HG02642 (cell line): ENCODE results near the gene SEC61B.
"Not testable (repeated sequence)": the region's sequence is repeated elsewhere in the genome, so short reads cannot be mapped to it uniquely, and the experiment has no call there.

Experiments
- ATAC-seq: cut with Tn5 transposase; IDR thresholded peaks from one replicate; pipeline ENCODE4 v1.9.1; 2021; ENCODE audit warnings: mild to moderate bottlenecking; ENCODE audit not compliant: unreplicated experiment, poor library complexity

Gene SEC61B

DNA sequence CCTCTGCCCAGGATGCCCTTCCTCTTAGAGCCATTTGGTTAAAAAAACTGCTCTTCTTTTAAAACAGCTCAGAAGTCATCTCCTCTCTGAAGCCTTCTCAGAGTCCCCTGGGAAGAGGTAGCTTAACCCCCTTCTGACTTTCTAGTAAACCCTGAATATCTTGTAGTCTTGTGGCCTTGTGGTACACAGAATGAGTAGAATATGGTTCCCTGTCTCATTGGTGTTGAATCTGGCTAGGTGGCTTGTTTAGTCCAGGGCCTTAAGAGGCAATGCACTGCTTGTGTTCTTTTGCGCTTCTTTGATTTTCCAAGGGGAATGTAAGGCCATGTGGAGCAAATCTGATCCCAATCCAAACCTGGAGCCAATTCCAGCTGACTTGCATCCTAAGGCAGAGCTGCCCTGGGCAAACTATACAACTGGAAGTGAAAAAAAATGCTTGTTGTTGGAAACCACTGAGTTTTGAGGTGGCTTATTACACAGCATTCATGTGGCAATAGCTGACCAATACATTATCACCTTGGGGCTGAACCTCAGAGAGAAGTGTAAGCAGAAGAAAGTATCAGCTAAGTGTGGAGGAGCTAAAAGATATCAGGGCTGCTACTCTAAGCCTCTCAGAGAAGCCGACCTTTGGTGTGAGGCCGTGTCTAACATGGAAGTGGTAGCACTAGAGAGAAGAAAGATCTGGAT lies 31.3 kb upstream of the SEC61B start:
- ATAC-seq, result no peak

DNA sequence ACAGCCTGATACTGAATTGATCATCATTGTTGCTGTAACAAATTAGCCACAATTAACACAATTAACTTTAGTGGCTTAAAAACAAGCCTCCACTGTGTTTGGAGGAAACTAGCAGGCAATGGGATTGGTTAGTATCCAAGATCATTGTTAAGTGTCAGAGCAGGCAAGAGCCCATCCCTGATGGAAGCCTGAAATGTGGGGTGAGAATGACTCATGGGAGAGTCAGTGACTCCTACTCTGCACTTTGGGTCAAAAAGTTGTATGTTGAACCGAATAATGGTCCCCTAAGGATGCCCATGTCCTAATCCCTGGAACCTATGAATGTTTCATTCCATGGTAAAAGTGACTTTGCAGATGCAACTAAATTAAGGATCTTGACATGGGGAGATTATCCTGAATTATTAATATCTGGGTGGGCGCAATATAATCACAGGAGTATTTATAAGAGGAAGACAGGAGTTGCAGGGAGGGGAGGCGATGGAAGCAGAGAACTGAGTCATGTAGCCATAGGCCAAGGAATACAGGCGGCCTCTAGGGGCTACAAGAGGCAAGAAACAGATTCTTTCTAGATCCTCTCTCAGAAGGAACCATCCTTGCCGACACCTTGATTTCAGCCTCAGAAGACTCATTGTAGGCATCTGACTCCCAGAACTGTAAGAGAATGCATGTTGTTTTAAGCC lies 29.2 kb upstream of the SEC61B start:
- ATAC-seq, result no peak

DNA sequence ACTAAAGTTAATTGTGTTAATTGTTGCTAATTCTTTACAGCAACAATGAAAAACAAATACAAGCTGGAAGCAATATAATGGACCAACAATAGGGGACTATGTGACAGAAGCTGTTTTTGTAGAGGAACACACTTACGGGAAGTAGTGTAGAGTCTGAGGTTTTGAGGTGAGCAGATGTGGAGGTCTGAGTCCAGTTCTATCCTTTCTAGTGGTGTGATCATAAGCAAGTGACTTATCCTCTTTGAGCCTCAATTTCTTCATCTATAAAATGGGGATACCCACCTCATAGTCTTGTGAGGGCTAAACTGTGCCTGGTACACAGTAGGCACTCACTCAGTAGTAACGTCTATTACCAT lies 28.6 kb upstream of the SEC61B start:
- ATAC-seq, result no peak

DNA sequence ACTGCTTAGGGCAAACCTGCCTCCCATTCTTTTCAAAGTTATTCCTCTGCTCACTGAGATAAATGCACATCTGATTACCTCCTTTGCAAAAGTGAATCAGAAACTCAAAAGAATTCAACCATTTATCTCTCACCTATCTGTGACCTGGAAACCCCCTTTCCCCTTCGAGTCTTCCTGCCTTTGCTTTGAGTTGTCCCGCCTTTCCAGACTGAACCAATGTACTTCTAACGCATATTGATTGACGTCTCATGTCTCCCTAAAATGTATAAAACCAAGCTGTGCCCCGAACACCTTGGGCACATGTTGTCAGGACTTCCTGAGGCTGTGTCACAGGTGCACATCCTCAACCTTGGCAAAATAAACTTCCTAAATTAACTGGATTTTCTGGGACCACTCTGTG lies 25.6 kb upstream of the SEC61B start:
- ATAC-seq, result not testable (repeated sequence)

DNA sequence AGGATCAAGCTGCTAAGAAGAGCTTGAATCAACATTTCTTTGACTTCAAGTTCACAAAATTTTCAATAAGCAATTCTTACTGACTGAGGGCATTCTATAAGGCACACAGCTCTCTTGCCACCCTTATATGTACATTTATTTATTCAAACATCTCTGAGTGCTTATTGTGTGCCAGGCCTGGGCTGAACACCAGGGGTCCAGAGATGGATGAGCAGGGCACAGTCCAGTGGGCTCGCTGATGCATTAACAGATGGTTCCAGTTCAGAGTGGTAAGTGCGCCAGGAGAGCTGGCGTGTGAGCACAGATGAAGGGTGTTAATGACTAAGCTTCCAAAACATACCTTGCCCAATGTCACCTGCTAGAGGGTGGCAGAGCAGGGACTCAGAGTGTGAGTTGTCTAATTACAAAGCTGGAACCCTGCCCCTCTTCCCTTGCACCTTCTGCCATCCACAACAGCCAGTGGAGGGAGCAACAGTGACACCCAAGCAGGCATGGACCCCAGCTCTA lies 24.9 kb upstream of the SEC61B start:
- ATAC-seq, result no peak

DNA sequence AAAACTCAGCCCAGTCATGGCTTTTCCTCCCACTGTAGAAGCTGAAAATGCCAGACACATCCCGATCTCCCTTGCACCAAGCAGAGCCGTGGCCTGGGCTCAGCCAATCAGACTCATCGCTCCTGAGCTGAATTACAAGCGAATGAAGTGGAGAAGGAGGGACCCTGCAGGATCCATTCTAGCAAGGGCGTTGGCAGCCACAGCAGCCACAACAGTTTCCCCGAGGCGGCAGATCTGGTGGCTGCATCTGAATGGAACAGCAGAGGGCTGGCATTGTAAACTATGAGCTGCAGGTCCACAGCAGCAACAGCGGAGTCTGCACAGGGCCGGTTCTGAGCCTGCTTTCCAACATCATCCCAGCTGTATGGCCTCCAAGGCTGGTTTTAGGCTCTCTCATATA lies 24.1 kb upstream of the SEC61B start:
- ATAC-seq, result no peak

DNA sequence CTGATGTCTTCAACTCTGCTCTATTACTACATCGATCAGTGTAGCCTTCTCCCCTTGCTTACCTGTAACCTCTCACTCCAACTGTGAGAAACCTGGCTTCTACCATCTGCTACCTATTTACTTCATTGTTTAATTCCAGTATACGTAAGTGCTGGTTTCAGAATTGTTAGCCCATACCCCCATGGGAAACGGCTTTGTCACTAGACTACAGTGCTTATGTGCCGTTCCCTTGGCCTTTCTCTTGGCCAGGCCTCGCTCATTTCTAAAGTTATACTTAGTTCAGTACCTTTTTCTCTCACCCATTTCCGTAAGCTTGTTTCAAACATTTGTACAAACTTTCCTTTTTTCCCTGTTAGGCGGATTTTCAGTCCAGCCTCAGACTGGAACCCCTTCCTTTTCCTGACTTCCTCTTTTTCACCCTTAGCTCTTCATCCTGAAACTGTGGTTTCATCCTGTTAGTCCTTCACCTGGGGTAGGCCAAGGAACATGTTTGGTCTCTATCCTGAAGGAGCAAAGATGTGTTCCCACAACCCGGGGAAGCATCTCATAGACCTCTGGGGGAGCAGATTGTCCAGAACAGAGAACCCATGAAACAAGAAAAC lies 22.0 kb upstream of the SEC61B start:
- ATAC-seq, result no peak

DNA sequence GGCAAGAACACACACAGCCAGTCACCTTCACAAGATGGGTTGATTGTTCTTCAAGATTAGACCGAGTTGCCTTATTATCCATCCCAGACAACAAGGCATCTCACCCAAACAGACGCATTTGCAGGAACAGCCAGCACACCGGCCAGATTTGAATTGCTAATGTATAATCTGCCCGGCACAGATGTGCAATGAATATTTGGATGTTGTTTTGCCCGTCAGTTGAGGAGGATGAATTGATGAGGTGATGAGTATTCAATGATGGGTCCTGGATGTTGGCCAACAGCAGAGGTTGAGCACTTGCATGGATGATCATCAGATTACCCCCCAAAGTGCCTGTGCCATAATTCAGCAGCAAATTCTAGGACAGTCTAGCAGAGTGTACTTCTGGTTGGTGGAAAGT lies 20.5 kb upstream of the SEC61B start:
- ATAC-seq, result no peak

DNA sequence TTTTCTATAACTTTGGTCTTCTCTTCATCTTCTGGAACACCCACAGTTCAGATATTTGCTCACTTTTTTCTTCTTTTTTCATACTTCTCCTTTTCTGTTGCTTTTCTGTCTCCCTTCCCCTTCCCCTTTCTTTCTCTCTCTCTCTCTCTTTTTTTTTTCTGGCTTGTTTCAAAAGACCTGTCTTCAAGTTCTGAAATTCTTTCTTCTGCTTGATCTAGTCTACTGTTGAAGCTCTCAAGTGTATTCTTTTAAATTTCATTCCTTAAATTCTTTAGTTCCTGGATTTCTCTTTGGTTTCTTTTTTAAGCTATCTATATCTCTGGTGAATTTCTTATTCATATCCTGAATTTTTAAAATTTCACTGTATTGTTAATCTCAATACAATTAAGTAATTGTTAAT lies 11.5 kb upstream of the SEC61B start:
- no peak for ATAC-seq

DNA sequence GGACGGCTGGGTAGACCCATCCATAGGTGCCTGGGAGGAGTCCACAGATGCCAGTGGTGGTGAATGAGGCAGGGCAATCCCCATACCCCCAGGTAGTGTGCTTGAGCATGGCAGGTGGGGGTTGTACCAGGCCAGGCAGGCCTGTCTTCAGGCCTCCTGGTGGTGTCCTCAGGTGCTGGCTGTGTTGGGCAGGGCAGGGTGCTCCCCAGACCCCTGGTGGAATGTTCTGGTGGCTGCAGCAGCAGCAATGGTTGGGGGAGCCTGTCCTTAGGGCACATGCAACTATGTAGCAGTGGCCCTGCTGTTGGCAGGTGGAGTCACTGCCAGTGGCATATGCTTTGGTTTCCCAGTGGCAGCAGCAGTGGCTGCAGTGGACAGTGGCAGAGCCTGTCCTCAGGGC lies 10.3 kb upstream of the SEC61B start:
- no peak for ATAC-seq

DNA sequence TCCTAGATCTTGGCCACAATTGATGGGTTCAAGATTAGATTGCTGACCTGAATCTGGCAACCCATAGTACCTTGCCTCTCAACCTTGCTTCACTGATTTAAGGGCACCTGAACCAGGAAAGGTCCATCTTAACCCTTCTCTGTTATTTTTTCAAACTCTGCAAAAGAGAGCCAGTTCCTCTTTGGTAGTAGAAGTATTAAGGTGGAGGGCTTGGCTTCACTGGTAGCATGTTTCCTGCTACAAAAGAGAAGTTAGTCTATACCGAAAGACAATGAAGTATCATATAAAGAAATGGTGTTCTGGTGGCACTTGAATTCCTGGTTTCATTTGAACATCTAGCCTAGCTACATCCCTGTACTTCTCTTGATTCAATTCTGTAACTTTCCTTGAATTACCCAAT lies 8.9 kb upstream of the SEC61B start:
- no peak for ATAC-seq

DNA sequence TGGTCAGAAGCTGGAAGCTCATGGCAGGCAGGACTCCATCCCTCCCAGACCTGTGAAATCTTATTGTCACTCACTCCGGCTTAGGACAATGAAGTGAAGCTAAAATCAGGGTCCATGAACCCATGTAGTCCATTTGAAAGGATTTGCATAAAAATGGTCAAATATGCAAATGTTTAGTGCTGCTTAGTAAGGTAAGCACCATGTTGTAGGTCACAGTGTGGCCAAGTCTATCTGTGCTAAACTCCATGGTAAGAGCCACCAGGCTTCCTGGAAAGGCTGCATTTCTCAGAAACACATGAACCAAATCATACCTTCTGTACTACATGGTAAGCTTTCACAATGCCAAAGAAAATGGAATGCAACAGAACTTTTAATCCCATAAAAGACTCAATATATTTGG lies 6.0 kb upstream of the SEC61B start:
- no peak for ATAC-seq

DNA sequence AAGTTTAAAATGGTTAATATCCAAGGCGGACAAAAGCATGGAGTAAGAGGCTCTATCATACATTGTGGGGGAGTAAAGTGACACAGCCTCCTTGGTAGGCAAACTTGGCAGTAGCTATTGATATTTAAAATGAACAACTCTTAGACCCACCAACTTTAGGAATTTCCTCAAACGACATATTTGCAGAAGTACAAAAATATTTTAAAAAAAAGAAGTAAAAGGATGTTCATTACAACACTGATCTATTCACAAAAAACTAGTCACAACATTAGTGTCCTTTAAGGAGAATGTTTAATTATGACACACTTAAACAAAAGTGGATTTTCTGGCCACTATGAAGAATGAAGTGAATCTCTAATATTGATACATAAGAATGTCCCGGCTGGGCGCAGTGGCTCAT lies 2.1 kb upstream of the SEC61B start:
- no peak for ATAC-seq

DNA sequence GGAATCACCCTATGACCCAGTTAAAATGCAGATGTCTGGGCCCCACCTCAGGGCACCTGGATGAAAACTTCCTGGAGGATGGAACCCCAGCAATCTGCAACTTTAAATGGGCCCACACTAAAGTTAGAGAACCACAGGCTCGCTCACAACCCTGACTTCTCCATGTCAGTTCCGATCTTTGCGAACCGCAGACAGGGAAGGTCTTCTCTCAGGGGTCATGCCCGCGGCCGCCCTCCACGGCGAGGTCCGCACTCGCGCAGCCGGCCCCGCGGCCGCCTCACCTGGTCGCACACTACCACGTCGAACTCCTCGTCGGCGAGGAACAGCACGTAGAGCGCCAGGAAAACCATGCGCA lies 839 bp upstream of the SEC61B start:
- no peak for ATAC-seq

DNA sequence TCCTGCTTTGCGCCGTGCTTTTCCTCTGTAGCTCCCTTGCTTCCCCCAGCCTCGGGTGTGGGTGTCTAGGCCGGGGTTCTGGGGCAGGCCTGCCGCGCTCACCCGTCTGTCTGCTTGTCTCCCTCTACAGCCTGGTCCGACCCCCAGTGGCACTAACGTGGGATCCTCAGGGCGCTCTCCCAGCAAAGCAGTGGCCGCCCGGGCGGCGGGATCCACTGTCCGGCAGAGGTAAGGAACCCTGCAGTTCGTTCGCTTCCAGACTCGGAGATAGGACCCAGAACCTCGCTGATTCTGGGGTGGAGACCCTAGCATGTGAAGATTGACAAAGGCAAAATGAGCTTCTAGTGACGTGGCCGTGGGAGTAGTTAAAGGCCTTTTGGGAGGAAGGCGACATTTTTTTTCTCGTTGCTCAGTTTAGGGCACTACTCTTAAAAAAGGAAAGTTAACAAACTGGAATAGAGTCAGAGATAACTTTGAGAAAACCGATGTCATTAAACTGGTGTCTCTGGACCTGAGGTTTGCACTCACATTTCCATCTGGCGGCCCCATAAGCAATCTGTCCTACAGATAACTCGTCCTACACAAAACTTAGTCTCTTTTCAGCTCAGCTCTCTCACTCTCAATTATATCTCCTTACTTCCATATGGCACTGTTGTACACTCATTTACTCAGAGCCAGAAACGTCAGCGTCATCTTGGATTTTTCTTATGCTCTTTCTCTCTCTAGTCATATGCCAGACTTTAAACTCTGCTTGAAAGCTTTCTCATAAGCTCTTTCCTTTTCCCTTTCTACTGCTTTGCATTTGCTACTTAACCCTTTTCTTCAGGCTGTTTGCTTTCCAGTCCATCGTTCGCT lies 561 bp downstream of the SEC61B start:
- peak; percentile 29 for ATAC-seq

DNA sequence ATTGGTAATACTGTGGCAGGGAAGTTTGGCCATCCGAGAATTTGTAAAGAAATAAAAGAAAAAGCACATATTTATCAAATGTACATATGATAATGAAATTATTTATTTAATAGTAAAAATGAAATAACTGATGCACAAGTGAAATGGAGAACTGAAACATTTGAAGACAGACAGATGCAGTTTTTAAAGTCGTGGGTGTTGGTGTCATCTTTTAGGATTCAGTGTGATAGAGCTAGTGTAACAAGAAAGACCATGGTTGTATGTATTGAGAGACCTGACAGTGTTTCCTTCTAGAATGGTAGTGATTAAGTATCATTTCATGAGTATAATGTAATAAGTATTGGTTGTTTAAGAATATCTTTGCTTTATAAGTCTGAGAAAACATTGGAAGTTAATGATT lies 2.4 kb downstream of the SEC61B start:
- no peak for ATAC-seq

DNA sequence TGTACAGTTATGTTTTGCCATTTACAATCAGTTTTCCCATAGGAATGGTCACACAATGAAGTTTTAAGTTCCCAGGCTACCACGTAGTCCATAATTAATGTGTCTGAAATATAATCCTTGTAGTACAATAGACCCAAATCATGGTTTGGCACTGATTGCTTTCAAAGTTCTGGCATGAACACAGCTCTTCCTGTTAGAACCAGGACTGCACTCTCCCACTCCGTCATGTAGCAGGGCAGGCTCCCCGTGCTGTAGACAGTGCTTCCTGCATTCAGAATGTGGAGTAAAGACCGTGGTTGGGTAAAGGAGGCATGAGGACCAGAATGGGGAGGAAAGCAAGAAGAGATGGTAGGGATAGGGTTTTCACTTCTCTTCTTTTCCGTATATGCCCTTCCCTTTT lies 4.0 kb downstream of the SEC61B start:
- ATAC-seq, result no peak

DNA sequence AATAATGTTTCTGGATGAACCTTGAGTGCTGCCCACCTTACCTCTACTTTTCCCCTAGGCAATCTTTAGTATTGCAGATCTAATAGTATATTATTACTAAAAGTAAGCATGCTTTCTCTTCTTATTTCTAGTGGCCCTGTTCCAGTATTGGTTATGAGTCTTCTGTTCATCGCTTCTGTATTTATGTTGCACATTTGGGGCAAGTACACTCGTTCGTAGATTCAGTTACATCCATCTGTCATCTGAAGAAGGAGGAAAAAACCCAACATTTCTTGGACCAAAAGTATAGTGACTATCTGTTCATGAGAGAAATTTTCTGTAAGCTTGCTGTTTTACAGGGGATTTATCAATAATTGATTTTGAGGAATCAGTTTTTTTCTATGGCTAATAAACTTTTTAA lies 8.1 kb downstream of the SEC61B start:
- no peak for ATAC-seq

DNA sequence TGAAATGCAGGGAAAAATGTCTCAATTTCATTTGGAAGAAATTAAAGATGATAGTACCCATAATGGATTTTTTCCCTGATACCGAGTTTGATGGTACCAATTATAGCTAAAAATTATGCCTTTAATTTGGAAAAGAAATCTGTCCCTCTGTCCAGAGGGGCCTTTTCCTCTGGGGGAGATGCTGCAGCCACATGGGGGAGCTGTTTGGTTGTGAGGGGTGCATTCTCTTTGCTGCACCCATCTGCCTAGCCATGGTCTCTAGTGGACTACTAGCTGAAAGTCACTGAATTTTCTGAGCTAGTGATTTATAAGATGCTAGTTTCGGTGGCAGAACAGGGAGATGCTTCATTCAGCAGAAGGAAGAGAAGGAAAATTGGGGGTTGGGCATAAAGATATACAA lies 9.6 kb downstream of the SEC61B start:
- no peak for ATAC-seq

DNA sequence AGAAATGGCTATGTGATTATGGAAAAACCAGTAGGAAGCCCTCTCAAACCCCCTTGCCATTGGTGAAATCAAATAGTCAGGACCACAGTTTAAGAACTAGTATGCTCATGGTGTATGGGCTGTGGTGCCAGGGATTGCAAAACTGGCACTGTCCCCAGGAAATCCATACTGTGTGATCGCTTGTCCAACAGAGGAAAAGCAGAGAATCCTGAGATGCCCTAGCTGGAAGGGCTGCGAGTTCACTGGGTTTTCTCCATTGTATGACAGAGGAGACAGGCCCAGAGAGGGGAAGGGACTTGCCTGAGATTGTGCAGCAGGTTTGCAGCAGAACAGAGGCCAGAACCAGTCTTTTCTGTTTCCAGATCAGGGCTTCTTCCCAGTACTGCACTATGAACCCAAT lies 12.5 kb downstream of the SEC61B start:
- no peak for ATAC-seq

DNA sequence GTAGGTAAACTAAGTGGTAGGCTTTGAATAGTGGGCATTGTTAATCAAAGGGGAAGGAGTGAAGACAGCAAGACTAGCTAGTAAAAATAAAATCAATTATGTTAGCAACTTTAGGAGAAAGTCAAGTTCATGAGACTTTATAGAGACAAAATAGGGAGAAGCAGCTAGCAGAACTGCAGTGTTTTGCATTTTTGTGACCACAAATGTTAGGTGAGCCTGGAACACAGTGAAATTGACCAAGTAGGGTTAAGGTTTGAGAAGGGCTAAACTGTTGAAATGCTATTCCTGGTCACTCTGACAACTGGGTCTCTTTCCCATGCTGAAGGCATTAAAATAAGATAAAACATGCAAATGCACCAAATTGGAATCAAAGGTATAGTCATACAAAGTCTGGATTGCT lies 13.0 kb downstream of the SEC61B start:
- no peak for ATAC-seq
